Measurements from ENCODE around the gene PTPRR. TPM values are rescaled to one million over a fixed set of nuclear protein-coding genes. Genes with fewer than 3 reads are reported as not detected.

Gene PTPRR
- total and polyA plus RNA-seq, 2 experiments from 2014 or later, result not detected

- no peak overlapping the region for H3K27ac ChIP-seq
- no peaks in the 10 kb centered on the region for H3K27me3 ChIP-seq
- H3K4me1 ChIP-seq (ENCODE audit: low read depth), result no peaks in the 10 kb centered on the region
- H3K4me3 ChIP-seq, result no peak overlapping the region
- DNase-seq (ENCODE audit: low read depth in 1 of 2, low spot score in 1 of 2), result no peak
- no peaks in the 10 kb centered on the region for H3K9me3 ChIP-seq (ENCODE audit: low read depth)
- H3K36me3 ChIP-seq, result no peaks in the 10 kb centered on the region
- TF ChIP-seq, protein P1, sequence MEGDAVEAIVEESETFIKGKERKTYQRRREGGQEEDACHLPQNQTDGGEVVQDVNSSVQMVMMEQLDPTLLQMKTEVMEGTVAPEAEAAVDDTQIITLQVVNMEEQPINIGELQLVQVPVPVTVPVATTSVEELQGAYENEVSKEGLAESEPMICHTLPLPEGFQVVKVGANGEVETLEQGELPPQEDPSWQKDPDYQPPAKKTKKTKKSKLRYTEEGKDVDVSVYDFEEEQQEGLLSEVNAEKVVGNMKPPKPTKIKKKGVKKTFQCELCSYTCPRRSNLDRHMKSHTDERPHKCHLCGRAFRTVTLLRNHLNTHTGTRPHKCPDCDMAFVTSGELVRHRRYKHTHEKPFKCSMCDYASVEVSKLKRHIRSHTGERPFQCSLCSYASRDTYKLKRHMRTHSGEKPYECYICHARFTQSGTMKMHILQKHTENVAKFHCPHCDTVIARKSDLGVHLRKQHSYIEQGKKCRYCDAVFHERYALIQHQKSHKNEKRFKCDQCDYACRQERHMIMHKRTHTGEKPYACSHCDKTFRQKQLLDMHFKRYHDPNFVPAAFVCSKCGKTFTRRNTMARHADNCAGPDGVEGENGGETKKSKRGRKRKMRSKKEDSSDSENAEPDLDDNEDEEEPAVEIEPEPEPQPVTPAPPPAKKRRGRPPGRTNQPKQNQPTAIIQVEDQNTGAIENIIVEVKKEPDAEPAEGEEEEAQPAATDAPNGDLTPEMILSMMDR (IDR thresholded peaks at IDR 0.05; ENCODE audit: low read depth, low read length), result no peak
These were observed 281.7 kb downstream of the PTPRR start for GRCh38 chr12:70638639-70639360.

GRCh38 chr12:70637303-70638085 lies 283.0 kb downstream of the PTPRR start, which contains the start of gene PTPRB:
Gene PTPRB (minus strand): TSS chr12:70637429. CDS start chr12:70637395, 34 bp downstream.
- DNase-seq (ENCODE audit: low read depth in 1 of 2, low spot score in 1 of 2), result no peak
- Histone ChIP-seq H3K27me3 (no peaks in the 10 kb centered on the region), H3K4me3 (no peak within 1 kb of the TSS), H3K36me3 (no peaks in the 10 kb centered on the region), H3K27ac (no peak within 1 kb of the TSS), H3K9me3 (ENCODE audit: low read depth) (no peaks in the 10 kb centered on the region), H3K4me1 (ENCODE audit: low read depth) (no peaks in the 10 kb centered on the region)
- TF ChIP-seq, protein P1 (IDR thresholded peaks at IDR 0.05; ENCODE audit: low read depth, low read length), result no peak

DNA sequence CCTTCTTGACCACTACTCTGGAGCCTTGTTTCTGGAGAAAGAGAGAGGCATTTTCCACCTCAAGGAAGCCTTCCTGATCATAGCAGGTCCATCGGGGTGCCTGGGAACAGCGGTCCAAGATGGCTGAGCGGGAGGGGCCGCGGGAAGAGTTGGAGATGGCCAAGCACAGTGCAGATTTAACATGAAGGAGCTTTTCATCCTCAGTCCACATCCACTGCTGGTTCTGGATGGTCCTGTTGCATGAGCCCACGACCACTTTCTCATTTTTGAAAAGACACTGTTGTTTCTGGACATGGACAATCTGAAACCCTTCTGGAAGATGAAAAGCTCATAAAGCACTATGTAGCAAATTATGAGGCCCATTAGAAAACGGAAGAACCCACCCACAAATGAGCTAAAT lies 284.8 kb downstream of the PTPRR start:
- TF ChIP-seq, protein P1 (IDR thresholded peaks at IDR 0.05; ENCODE audit: low read depth, low read length), result no peak
- no peaks in the 10 kb centered on the region for H3K27me3 ChIP-seq
- H3K4me1 ChIP-seq (ENCODE audit: low read depth), result no peaks in the 10 kb centered on the region
- H3K9me3 ChIP-seq (ENCODE audit: low read depth), result no peaks in the 10 kb centered on the region
- no peak overlapping the region for H3K27ac ChIP-seq
- DNase-seq (ENCODE audit: low read depth in 1 of 2, low spot score in 1 of 2), result no peak
- no peak overlapping the region for H3K4me3 ChIP-seq
- H3K36me3 ChIP-seq, result no peaks in the 10 kb centered on the region

GRCh38 chr12:70628701-70629480 lies 291.6 kb downstream of the PTPRR start:
- Histone ChIP-seq H3K4me3 (no peak overlapping the region), H3K36me3 (no peaks in the 10 kb centered on the region), H3K4me1 (ENCODE audit: low read depth) (no peaks in the 10 kb centered on the region), H3K27ac (no peak overlapping the region), H3K9me3 (ENCODE audit: low read depth) (no peaks in the 10 kb centered on the region), H3K27me3 (no peaks in the 10 kb centered on the region)
- DNase-seq (ENCODE audit: low read depth in 1 of 2, low spot score in 1 of 2), result no peak
- TF ChIP-seq, protein P1 (IDR thresholded peaks at IDR 0.05; ENCODE audit: low read depth, low read length), result no peak

DNA sequence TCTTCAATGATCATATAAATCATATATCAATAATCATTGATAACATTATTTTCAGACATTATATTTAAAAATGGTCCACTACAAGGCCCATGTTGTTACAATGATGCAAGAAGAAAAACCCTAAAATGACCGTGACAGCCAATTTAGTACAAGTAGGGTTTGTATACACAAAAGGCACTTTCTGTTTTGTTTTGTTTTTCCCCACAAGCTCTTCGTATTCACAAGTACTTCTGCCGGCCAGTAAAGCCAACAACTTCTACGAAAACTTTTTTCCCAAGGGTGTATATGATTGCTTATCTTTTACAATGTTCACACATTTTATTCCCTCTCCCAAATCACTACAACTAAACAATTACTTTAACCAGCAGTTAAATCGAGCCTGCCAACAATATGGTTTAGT lies 292.9 kb downstream of the PTPRR start:
- Histone ChIP-seq H3K27ac (no peak overlapping the region), H3K4me1 (ENCODE audit: low read depth) (no peaks in the 10 kb centered on the region), H3K4me3 (no peak overlapping the region), H3K36me3 (no peaks in the 10 kb centered on the region), H3K27me3 (no peaks in the 10 kb centered on the region), H3K9me3 (ENCODE audit: low read depth) (no peaks in the 10 kb centered on the region)
- DNase-seq (ENCODE audit: low read depth in 1 of 2, low spot score in 1 of 2), result peak in 1 of 2 donors; percentile 43
- TF ChIP-seq, protein P1 (IDR thresholded peaks at IDR 0.05; ENCODE audit: low read depth, low read length), result no peak

Data from cardiac muscle cell (in vitro differentiated cells and primary cell).